Astrocyte of the cerebellum (primary cell): ENCODE measurements around the gene BCKDK.
A peak's percentile ranks its signal among the peaks of the same experiment; 100 is the strongest.

ENCODE experiments used
- DNase-seq: peaks from one replicate; pipeline ENCODE4 v3.0.0-alpha.2; 2011; ENCODE audit warnings: low read depth
- H3K4me3 ChIP-seq: 2 replicates; pipeline ENCODE4 v1.5.1; 2011; ENCODE audit warnings: mild to moderate bottlenecking, low read depth, low read length, moderate library complexity
- CTCF ChIP-seq: IDR thresholded peaks from 2 replicates; pipeline ENCODE4 v1.5.1; 2012; ENCODE audit warnings: low read length, low read depth, moderate library complexity, mild to moderate bottlenecking; ENCODE audit errors: missing control alignments
- in situ Hi-C: cut with HindIII; loops from 2 replicates; pipeline ENCODE4 v1.10.0; 2017; ENCODE audit warnings: low sequenced_read_pairs

The BCKDK gene

GRCh38 chr16:31064882-31065461 is 43.2 kb upstream of the BCKDK start:
- peak; percentile 84 for DNase-seq
- no peak for TF ChIP-seq CTCF
- H3K4me3 ChIP-seq, result no peak overlapping the region
- in situ Hi-C loops, result loop anchor here (5.0 to 25.0 kb wide), 2 partner anchors 63 to 128 kb away; partner anchors contain the start of gene ORAI3

- TF ChIP-seq CTCF, result no peak
- no peak overlapping the region for H3K4me3 ChIP-seq
- DNase-seq, result no peak
- in situ Hi-C loops, result loop anchor here (25.0 kb wide), 1 partner anchor 130 kb away; the partner anchor contains the start of gene ORAI3
Measured at GRCh38 chr16:31067342-31067741, 40.8 kb upstream of the BCKDK start.

GRCh38 chr16:31071861-31072260 is 36.3 kb upstream of the BCKDK start:
- no peak for TF ChIP-seq CTCF
- H3K4me3 ChIP-seq, result peak overlapping the region; percentile 85
- in situ Hi-C loops, result loop anchor here (25.0 kb wide), 1 partner anchor 135 kb away; the partner anchor contains the start of gene ORAI3
- DNase-seq, result peak; percentile 70

- in situ Hi-C loops, result loop anchor here (25.0 kb wide), 1 partner anchor 135 kb away; the partner anchor contains the start of gene ORAI3
- DNase-seq, result no peak
- no peak for TF ChIP-seq CTCF
- H3K4me3 ChIP-seq, result peak overlapping the region; percentile 85
Measured at GRCh38 chr16:31072540-31073141, 35.5 kb upstream of the BCKDK start.

GRCh38 chr16:31073142-31073969 is 34.8 kb upstream of the BCKDK start:
- peak overlapping the region; percentile 85 for H3K4me3 ChIP-seq
- peak; percentile 77 for DNase-seq
- in situ Hi-C loops, result loop anchor here (25.0 kb wide), 1 partner anchor 136 kb away; the partner anchor contains the start of gene ORAI3
- TF ChIP-seq CTCF, result no peak

GRCh38 chr16:31073970-31074813 is 34.0 kb upstream of the BCKDK start, which contains the start of the genes ZNF646 and ZNF668:
ZNF646 (plus strand) TSS chr16:31074422; CDS start chr16:31076325, 1,903 bp downstream.
ZNF668 (minus strand) TSS chr16:31074240; CDS start chr16:31064459, 9,781 bp downstream.
- peak within 1 kb of the TSS; percentile 85 for H3K4me3 ChIP-seq
- in situ Hi-C loops, result loop anchor here (25.0 kb wide), 1 partner anchor 137 kb away; the partner anchor contains the start of gene ORAI3
- peak; percentile 99 for DNase-seq
- TF ChIP-seq CTCF, result no peak
